ENCODE results near the gene EFCAB7.
A peak's percentile ranks its signal among the peaks of the same experiment; 100 is the strongest.

EFCAB7 gene, protein sequence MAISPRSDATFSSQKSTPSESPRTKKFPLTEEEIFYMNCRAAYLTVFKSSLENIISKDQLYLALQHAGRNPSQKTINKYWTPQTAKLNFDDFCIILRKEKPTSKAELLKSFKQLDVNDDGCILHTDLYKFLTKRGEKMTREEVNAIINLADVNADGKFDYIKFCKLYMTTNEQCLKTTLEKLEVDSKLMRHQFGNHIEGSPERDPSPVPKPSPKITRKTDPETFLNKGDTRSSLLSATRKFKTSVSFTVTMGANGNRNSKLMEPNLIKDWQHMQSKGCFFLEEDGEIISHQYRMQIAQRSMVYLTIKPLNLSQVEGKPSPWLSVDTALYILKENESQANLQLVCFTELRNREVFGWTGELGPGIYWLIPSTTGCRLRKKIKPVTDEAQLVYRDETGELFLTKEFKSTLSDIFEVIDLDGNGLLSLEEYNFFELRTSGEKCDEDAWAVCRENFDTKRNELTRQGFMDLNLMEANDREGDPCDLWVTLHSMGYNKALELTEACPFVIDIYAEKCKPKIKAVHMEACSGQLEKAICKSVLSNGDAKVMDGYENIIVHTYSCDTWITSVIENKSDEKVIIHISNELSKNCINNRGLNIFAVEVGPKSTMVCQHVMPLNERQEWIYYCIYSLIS

DNA sequence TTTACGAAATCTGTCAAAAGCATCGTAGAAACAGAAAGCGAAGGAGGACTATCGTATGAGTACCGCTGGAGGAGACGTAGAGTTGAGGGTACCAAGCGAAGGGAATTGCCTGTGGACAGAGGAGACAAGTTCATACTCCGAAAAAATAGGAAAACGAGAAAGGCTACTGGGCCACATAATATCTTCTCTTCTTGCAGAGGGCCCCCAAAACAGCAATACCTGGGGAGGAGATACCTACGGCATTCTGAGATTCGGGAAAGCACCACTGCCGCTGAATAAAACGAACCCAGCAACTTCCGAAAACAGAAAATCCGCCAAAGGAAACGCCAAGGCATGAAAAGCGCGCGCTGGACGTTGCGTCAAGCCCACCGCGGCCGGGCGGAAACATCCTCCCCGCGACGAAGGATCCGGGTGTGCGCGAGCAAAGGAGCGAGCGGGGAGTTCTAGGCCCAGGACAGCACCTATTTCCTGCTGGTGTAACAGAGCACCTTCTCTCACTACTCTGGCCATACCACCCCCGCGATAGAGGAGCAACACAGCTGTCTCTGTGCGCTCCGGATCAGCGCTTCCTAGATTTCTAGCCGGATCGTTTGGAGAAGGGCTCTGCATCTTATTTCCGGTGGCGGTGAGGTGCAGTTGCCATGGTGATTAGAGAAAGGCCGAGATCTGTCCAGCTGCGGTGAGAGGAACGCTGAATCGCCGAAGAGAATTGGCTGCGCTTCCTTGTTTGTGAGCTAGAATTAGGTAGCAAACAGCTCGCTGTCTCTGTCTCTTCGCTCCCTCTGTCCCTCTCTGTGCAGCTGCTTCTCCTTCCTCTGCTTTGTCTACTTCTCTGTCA, at the start of gene EFCAB7, which contains the start of gene ITGB3BP:
Gene EFCAB7 (plus strand): TSS at position 635 of the 838 bp plus-strand sequence. CDS start 2,048 bp downstream, outside the sequence.
Gene ITGB3BP (minus strand): TSS at position 335 of the 838 bp plus-strand sequence. CDS start 92 bp downstream, at position 243.
- H3K27ac ChIP-seq: peak within 1 kb of the TSS; percentile 79
- peak; percentile 79 for DNase-seq (ENCODE audit: low read depth, low spot score)

GRCh38 chr1:63475761-63476160, 47.6 kb upstream of the EFCAB7 start:
- no peak for DNase-seq (ENCODE audit: low read depth, low spot score)
- H3K27ac ChIP-seq: no peak overlapping the region

DNA sequence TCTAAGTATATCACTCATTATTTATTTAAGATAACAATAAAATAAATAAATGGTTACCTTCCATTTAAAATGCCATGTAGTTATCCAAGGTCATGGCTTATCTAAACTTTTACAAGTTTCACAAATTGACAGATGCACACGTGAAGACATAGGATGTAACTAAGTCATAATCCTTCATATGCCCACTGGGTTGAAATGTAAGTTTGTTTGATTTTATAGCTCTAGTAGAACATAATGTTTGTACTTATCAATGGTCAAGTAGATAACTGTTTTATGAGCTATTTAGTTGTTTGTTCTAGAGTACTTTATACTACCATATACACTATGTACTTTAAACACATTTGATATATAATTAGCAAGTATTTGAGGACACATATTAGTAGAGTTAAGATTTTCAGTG, 43.3 kb upstream of the EFCAB7 start:
- no peak for DNase-seq (ENCODE audit: low read depth, low spot score)

DNA sequence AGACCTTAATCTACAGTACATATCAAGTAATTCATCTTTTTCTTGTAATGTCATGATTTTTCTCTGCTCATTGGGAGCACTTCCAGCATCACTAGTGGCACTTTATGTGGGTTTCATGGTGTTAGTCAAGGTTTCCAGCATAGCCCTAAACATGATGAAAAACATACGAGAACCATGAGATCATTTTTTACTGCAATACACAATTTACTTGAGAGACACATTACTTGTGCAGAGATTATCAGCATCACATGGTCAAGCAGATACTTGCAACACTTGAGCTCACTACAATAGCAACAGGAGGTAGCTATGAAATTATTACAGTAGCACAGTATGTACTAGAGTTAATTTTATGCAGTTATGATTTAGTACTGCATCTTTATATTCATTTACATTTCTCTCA, 36.7 kb upstream of the EFCAB7 start:
- no peak for DNase-seq (ENCODE audit: low read depth, low spot score)
- H3K27ac ChIP-seq: no peak overlapping the region

More for the DNA sequence above, 43.3 kb upstream of the EFCAB7 start:
- H3K27ac ChIP-seq: no peak overlapping the region

DNA sequence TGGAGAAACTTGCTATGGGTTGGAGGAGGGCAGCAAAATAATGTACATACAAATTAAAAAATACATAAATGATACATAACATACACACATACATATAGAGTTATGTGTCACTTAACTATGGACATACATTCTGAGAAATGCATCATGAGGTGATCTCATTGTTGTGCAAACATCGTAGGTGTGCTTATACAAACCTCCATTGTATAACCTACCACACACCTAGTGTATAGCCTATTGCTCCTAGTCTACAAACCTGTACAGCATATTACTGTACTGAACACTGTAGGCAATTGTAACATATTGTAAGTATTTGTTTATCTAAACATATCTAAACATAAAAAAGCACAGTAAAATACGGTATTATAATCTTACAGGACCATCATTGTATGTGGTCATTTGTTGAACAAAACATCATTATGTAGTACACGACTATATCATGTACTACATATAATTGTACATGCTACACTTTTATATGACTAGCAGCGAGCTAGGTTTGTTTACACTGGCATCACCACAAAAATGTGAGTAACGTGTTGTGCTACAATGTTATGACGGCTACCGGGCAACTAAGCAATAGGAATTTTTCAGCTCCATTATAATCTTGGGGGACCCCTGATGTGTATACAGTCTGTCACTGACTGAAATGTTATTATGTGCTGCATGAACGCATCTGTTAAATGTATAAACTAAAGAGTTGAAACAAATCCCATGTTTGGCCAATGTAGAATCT, 35.8 kb upstream of the EFCAB7 start:
- H3K27ac ChIP-seq: no peak overlapping the region
- DNase-seq (ENCODE audit: low read depth, low spot score): peak; percentile 20

- H3K27ac ChIP-seq: no peak overlapping the region
- no peak for DNase-seq (ENCODE audit: low read depth, low spot score)
Measured at GRCh38 chr1:63497577-63497976, 25.7 kb upstream of the EFCAB7 start.

DNA sequence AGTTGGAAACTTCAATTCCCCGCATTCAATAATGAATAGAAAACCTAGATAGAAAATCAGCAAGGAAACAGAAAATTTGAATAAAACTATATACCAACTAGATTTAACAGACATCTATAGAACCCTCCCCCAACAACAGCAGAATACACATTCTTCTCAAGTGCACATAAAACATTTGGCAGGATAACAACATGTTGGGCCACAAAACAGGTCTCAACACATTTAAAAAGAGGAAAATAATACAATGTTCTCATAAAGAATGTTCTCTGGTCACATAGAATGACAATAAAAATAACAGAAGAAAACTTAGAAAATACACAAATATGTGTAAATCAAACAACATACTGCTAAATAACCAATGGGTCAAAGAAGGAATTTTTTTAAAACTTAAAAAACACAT, 25.2 kb upstream of the EFCAB7 start:
- DNase-seq (ENCODE audit: low read depth, low spot score): no peak
- no peak overlapping the region for H3K27ac ChIP-seq

GRCh38 chr1:63501256-63501655, 22.1 kb upstream of the EFCAB7 start:
- no peak overlapping the region for H3K27ac ChIP-seq

DNA sequence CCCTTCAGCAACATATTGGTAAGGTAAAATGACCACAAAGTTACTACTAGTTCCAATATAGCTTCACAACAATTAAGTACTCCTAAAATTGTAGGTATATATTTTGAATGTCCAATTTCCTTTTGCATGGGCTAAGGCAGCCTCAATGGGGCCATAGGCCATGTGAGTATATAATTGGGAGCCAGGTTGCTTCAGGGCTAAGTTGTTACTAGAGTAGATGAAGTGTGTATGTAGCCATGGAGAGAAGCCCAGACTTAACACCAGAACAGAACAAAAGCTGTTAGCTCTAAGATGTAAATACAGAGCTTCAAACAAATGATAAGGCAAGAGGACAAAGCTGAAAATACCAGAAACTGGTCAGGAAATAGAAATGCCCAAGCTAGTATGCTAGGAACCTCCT, 16.5 kb upstream of the EFCAB7 start:
- no peak overlapping the region for H3K27ac ChIP-seq
- no peak for DNase-seq (ENCODE audit: low read depth, low spot score)

More at GRCh38 chr1:63501256-63501655, 22.1 kb upstream of the EFCAB7 start:
- DNase-seq (ENCODE audit: low read depth, low spot score): no peak

GRCh38 chr1:63509718-63510117, 13.6 kb upstream of the EFCAB7 start:
- H3K27ac ChIP-seq: no peak overlapping the region
- DNase-seq (ENCODE audit: low read depth, low spot score): no peak

DNA sequence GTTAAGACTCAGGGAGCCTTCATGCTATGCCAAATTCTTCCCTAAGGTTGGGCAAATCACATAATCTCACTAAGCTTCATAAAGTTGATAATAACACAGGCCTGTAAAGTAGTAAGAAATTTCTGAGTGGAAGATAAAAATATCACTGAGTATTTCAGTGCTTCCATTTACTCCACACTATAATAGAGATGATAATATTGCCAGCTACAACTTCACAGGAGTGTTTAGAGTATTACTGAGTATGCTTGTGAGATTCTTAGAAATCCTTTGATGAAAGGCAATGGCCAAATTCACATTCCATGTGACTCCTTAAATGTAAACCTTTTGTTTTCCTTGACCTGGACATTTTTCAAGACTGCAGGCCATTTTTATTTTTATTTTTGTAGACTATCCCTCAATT, 10.7 kb upstream of the EFCAB7 start:
- no peak for DNase-seq (ENCODE audit: low read depth, low spot score)
- H3K27ac ChIP-seq: no peak overlapping the region

- H3K27ac ChIP-seq: no peak overlapping the region
- DNase-seq (ENCODE audit: low read depth, low spot score): no peak
Measured at GRCh38 chr1:63516629-63517028, 6.7 kb upstream of the EFCAB7 start.

- peak overlapping the region; percentile 79 for H3K27ac ChIP-seq
Measured at GRCh38 chr1:63523738-63524137, 413 bp downstream of the EFCAB7 start.

GRCh38 chr1:63524201-63524600, 876 bp downstream of the EFCAB7 start:
- DNase-seq (ENCODE audit: low read depth, low spot score): no peak
- H3K27ac ChIP-seq: peak overlapping the region; percentile 79

More at GRCh38 chr1:63523738-63524137, 413 bp downstream of the EFCAB7 start:
- no peak for DNase-seq (ENCODE audit: low read depth, low spot score)

DNA sequence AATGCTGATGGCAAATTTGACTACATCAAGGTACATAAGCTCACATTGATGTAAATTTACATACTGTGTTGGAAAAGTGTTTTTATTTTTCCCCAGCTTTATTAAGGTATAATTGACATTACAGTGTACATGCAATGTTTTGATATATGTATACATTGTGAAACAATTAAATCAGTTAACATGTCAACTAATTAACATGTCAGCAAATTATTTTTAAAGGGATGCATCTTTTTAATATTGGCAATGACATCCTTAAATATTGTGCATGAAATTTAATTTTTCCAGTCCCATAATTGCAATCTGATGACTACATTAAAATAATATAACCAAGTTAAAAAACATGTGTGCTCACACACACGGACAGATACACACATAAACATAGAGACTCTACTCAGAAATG, 9.4 kb downstream of the EFCAB7 start:
- no peak for DNase-seq (ENCODE audit: low read depth, low spot score)
- H3K27ac ChIP-seq: no peak overlapping the region

- H3K27ac ChIP-seq: no peak overlapping the region
- DNase-seq (ENCODE audit: low read depth, low spot score): no peak
Measured at GRCh38 chr1:63533931-63534330, 10.6 kb downstream of the EFCAB7 start.

DNA sequence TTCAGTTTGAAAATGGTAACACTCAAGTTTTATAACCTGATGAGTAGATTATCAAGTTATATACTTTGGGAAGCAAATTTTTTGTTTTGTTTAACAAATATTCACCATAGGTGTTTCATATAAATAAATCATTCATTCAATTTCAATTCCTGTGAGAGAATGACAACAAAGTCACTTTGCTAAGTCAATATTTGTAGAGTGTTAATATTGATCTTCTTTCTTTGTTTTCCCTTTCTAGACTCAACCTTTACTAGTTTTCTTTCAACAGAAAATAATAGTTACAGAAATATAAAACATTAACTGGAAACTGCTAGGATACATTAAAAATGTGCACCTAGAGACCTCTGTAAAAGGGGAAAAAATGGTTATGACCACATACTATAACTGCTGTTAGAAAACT, 11.1 kb downstream of the EFCAB7 start:
- H3K27ac ChIP-seq: no peak overlapping the region
- no peak for DNase-seq (ENCODE audit: low read depth, low spot score)

DNA sequence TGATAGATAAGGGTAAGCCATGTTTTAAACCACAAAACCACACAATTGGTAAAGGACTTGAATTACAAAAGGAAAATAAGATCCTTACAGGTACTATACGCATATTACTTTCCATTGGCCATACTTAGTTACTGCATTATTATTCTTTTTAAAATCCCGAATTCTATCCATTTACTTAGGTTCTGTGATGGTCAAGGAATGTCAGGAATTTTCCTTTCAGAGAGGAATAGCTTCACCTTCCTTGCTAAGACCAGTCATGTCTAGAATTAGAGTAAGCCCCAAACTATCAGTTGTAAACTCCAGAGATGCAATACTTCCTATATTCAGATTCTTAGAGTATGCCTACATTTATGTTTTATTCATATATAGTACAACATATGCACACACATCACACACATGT, 13.7 kb downstream of the EFCAB7 start:
- H3K27ac ChIP-seq: no peak overlapping the region
- no peak for DNase-seq (ENCODE audit: low read depth, low spot score)

GRCh38 chr1:63537940-63538339, 14.6 kb downstream of the EFCAB7 start:
- H3K27ac ChIP-seq: no peak overlapping the region
- DNase-seq (ENCODE audit: low read depth, low spot score): no peak

DNA sequence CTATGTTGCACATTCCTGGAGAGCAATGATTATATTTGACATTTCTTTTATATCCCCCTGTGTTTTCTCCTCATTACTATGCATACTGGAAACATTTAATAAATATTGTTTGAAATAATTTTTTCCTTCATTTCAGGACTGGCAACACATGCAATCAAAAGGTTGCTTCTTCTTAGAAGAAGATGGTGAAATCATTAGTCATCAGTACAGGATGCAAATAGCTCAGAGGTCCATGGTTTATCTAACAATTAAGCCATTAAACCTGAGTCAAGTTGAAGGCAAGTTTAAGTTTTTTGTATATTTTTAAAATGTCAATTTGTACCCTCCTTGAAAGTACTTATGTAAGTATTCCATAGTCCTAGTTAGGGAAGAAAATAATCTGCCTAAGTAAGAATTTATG, 22.5 kb downstream of the EFCAB7 start:
- peak; percentile 10 for DNase-seq (ENCODE audit: low read depth, low spot score)
- peak overlapping the region; percentile 75 for H3K27ac ChIP-seq

All from epithelial cell of prostate (primary cell).